ENCODE results near the gene SEPTIN10.

- TF ChIP-seq GATA2 (IDR thresholded peaks at IDR 0.05; ENCODE audit: low read depth, low read length) = no peak
- no peak for TF ChIP-seq GATA3 (IDR thresholded peaks at IDR 0.05; ENCODE audit: low read depth, low read length)
Measured at GRCh38 chr2:109633284-109633961, 19.7 kb upstream of the SEPTIN10 start.

Measured in SH-SY5Y (cell line).